ENCODE results near the gene GMPPB. TPM values are rescaled to one million over a fixed set of nuclear protein-coding genes. Genes with fewer than 3 reads are reported as not detected.
A peak's percentile ranks its signal among the peaks of the same experiment; 100 is the strongest.

Gene GMPPB
- total and polyA plus RNA-seq, 2 of the 8 experiments (the other 6 are each of a cell fraction or from before 2014, with no cell fraction given), result 20.9 to 23.9 TPM

- TF ChIP-seq CHD7 (IDR thresholded peaks at IDR 0.05; ENCODE audit: insufficient replicate concordance, low read length) (no peak), SIN3A (conservative IDR thresholded peaks at IDR 0.05 in 1 of 2, IDR thresholded peaks at IDR 0.05 in 1 of 2; ENCODE audit: low read depth in 1 of 2, low read length in 2 of 2) (peak; percentile 38 to 75; a peak in 2 of 4 replicates), SP2 (IDR thresholded peaks at IDR 0.05; ENCODE audit: low read length) (no peak), HDAC2 (IDR thresholded peaks at IDR 0.05; ENCODE audit: borderline replicate concordance in 1 of 2, low read depth in 2 of 2, low read length in 2 of 2) (peak in 1 of 2 experiments; percentile 86; a peak in 2 of 4 replicates), CBX8 (IDR thresholded peaks at IDR 0.05; ENCODE audit: borderline replicate concordance, low read depth, low read length) (no peak), ASH2L (IDR thresholded peaks at IDR 0.05; ENCODE audit: low read length) (peak; percentile 88), RFX5 (IDR thresholded peaks at IDR 0.05; ENCODE audit: borderline replicate concordance, low read depth, low read length) (no peak), MAX (IDR thresholded peaks at IDR 0.05) (no peak; the same call in none of the 2 replicates)
Measured at GRCh38 chr3:49723628-49724551, at the start of gene GMPPB (continued).

Measured in H1 (cell line).